Measurements from ENCODE around the gene SPC24.
"Not testable (repeated sequence)": the region's sequence is repeated elsewhere in the genome, so short reads cannot be mapped to it uniquely, and the experiment has no call there.

SPC24 gene

GRCh38 chr19:11181488-11181887 is 25.9 kb upstream of the SPC24 start:
- peaks cover 22% of the 10 kb centered on the region for H3K36me3 ChIP-seq (ENCODE audit: control insufficient read depth, insufficient read depth, low read length)
- H3K27me3 ChIP-seq (ENCODE audit: control insufficient read depth, insufficient read depth, low read length): no peaks in the 10 kb centered on the region
- H3K4me1 ChIP-seq (ENCODE audit: control insufficient read depth, insufficient read depth, low read length): peaks cover 15% of the 10 kb centered on the region
- peak overlapping the region; percentile 51 for H3K27ac ChIP-seq (ENCODE audit: low read depth, low read length)
- H3K9ac ChIP-seq (ENCODE audit: low read length): no peak overlapping the region
- no peak overlapping the region for H3K4me3 ChIP-seq (ENCODE audit: low read length)

GRCh38 chr19:11180975-11181374 is 25.4 kb upstream of the SPC24 start:
- H3K9ac ChIP-seq (ENCODE audit: low read length); H3K4me3 ChIP-seq (ENCODE audit: low read length); H3K27me3 ChIP-seq (ENCODE audit: control insufficient read depth, insufficient read depth, low read length): not testable (repeated sequence)
- peaks cover 15% of the 10 kb centered on the region for H3K4me1 ChIP-seq (ENCODE audit: control insufficient read depth, insufficient read depth, low read length)
- peaks cover 26% of the 10 kb centered on the region for H3K36me3 ChIP-seq (ENCODE audit: control insufficient read depth, insufficient read depth, low read length)
- H3K27ac ChIP-seq (ENCODE audit: low read depth, low read length): peak overlapping the region; percentile 51

- Histone ChIP-seq H3K36me3 (ENCODE audit: control insufficient read depth, insufficient read depth, low read length) (peaks cover 27% of the 10 kb centered on the region), H3K27me3 (ENCODE audit: control insufficient read depth, insufficient read depth, low read length) (no peaks in the 10 kb centered on the region), H3K27ac (ENCODE audit: low read depth, low read length) (peak overlapping the region; percentile 44), H3K4me1 (ENCODE audit: control insufficient read depth, insufficient read depth, low read length) (peaks cover 15% of the 10 kb centered on the region), H3K9ac (ENCODE audit: low read length) (no peak overlapping the region), H3K4me3 (ENCODE audit: low read length) (no peak overlapping the region)
Observed at GRCh38 chr19:11180346-11180745, 24.8 kb upstream of the SPC24 start.

GRCh38 chr19:11179716-11180297 is 24.2 kb upstream of the SPC24 start:
- Histone ChIP-seq H3K27ac (ENCODE audit: low read depth, low read length) (peak overlapping the region; percentile 44), H3K36me3 (ENCODE audit: control insufficient read depth, insufficient read depth, low read length) (peaks cover 26% of the 10 kb centered on the region)

GRCh38 chr19:11179145-11179465 is 23.5 kb upstream of the SPC24 start:
- H3K9ac ChIP-seq (ENCODE audit: low read length); H3K27me3 ChIP-seq (ENCODE audit: control insufficient read depth, insufficient read depth, low read length); H3K4me3 ChIP-seq (ENCODE audit: low read length): not testable (repeated sequence)
- H3K4me1 ChIP-seq (ENCODE audit: control insufficient read depth, insufficient read depth, low read length): peaks cover 11% of the 10 kb centered on the region
- H3K36me3 ChIP-seq (ENCODE audit: control insufficient read depth, insufficient read depth, low read length): peaks cover 30% of the 10 kb centered on the region
- H3K27ac ChIP-seq (ENCODE audit: low read depth, low read length): peak overlapping the region; percentile 29

More at GRCh38 chr19:11179716-11180297, 24.2 kb upstream of the SPC24 start:
- no peaks in the 10 kb centered on the region for H3K27me3 ChIP-seq (ENCODE audit: control insufficient read depth, insufficient read depth, low read length)
- peaks cover 13% of the 10 kb centered on the region for H3K4me1 ChIP-seq (ENCODE audit: control insufficient read depth, insufficient read depth, low read length)
- no peak overlapping the region for H3K4me3 ChIP-seq (ENCODE audit: low read length)
- H3K9ac ChIP-seq (ENCODE audit: low read length): no peak overlapping the region

- Histone ChIP-seq H3K27ac (ENCODE audit: low read depth, low read length) (peak overlapping the region; percentile 29), H3K4me1 (ENCODE audit: control insufficient read depth, insufficient read depth, low read length) (peaks cover 11% of the 10 kb centered on the region)
Observed at GRCh38 chr19:11177592-11177991, 22.0 kb upstream of the SPC24 start.

GRCh38 chr19:11176466-11177193 is 21.0 kb upstream of the SPC24 start:
- peaks cover 11% of the 10 kb centered on the region for H3K4me1 ChIP-seq (ENCODE audit: control insufficient read depth, insufficient read depth, low read length)
- peaks cover 40% of the 10 kb centered on the region for H3K36me3 ChIP-seq (ENCODE audit: control insufficient read depth, insufficient read depth, low read length)
- H3K4me3 ChIP-seq (ENCODE audit: low read length): no peak overlapping the region
- H3K27me3 ChIP-seq (ENCODE audit: control insufficient read depth, insufficient read depth, low read length): no peaks in the 10 kb centered on the region
- no peak overlapping the region for H3K9ac ChIP-seq (ENCODE audit: low read length)
- H3K27ac ChIP-seq (ENCODE audit: low read depth, low read length): peak overlapping the region; percentile 30

More at GRCh38 chr19:11177592-11177991, 22.0 kb upstream of the SPC24 start:
- H3K27me3 ChIP-seq (ENCODE audit: control insufficient read depth, insufficient read depth, low read length): no peaks in the 10 kb centered on the region
- no peak overlapping the region for H3K4me3 ChIP-seq (ENCODE audit: low read length)
- H3K36me3 ChIP-seq (ENCODE audit: control insufficient read depth, insufficient read depth, low read length): peaks cover 36% of the 10 kb centered on the region
- no peak overlapping the region for H3K9ac ChIP-seq (ENCODE audit: low read length)

- H3K27ac ChIP-seq (ENCODE audit: low read depth, low read length): no peak overlapping the region
- H3K9ac ChIP-seq (ENCODE audit: low read length): no peak overlapping the region
- H3K36me3 ChIP-seq (ENCODE audit: control insufficient read depth, insufficient read depth, low read length): peaks cover 40% of the 10 kb centered on the region
- H3K27me3 ChIP-seq (ENCODE audit: control insufficient read depth, insufficient read depth, low read length): no peaks in the 10 kb centered on the region
- H3K4me1 ChIP-seq (ENCODE audit: control insufficient read depth, insufficient read depth, low read length): peaks cover 11% of the 10 kb centered on the region
- no peak overlapping the region for H3K4me3 ChIP-seq (ENCODE audit: low read length)
Observed at GRCh38 chr19:11175920-11176319, 20.3 kb upstream of the SPC24 start.

- Histone ChIP-seq H3K9ac (ENCODE audit: low read length) (no peak overlapping the region), H3K36me3 (ENCODE audit: control insufficient read depth, insufficient read depth, low read length) (peaks cover 44% of the 10 kb centered on the region), H3K27ac (ENCODE audit: low read depth, low read length) (no peak overlapping the region), H3K4me1 (ENCODE audit: control insufficient read depth, insufficient read depth, low read length) (peaks cover 3% of the 10 kb centered on the region), H3K27me3 (ENCODE audit: control insufficient read depth, insufficient read depth, low read length) (no peaks in the 10 kb centered on the region), H3K4me3 (ENCODE audit: low read length) (no peak overlapping the region)
Observed at GRCh38 chr19:11174336-11174735, 18.8 kb upstream of the SPC24 start.

GRCh38 chr19:11173516-11174155 is 18.1 kb upstream of the SPC24 start:
- Histone ChIP-seq H3K36me3 (ENCODE audit: control insufficient read depth, insufficient read depth, low read length) (peaks cover 47% of the 10 kb centered on the region), H3K4me3 (ENCODE audit: low read length) (no peak overlapping the region), H3K4me1 (ENCODE audit: control insufficient read depth, insufficient read depth, low read length) (peaks cover under 1% of the 10 kb centered on the region), H3K9ac (ENCODE audit: low read length) (no peak overlapping the region), H3K27me3 (ENCODE audit: control insufficient read depth, insufficient read depth, low read length) (no peaks in the 10 kb centered on the region), H3K27ac (ENCODE audit: low read depth, low read length) (no peak overlapping the region)

- Histone ChIP-seq H3K27ac (ENCODE audit: low read depth, low read length) (no peak overlapping the region), H3K36me3 (ENCODE audit: control insufficient read depth, insufficient read depth, low read length) (peaks cover 44% of the 10 kb centered on the region), H3K27me3 (ENCODE audit: control insufficient read depth, insufficient read depth, low read length) (no peaks in the 10 kb centered on the region)
Observed at GRCh38 chr19:11172576-11172975, 17.0 kb upstream of the SPC24 start.

GRCh38 chr19:11171144-11171543 is 15.6 kb upstream of the SPC24 start:
- no peak overlapping the region for H3K9ac ChIP-seq (ENCODE audit: low read length)
- H3K27me3 ChIP-seq (ENCODE audit: control insufficient read depth, insufficient read depth, low read length): no peaks in the 10 kb centered on the region
- peaks cover 7% of the 10 kb centered on the region for H3K4me1 ChIP-seq (ENCODE audit: control insufficient read depth, insufficient read depth, low read length)
- H3K27ac ChIP-seq (ENCODE audit: low read depth, low read length): no peak overlapping the region
- H3K4me3 ChIP-seq (ENCODE audit: low read length): no peak overlapping the region
- H3K36me3 ChIP-seq (ENCODE audit: control insufficient read depth, insufficient read depth, low read length): peaks cover 38% of the 10 kb centered on the region

More at GRCh38 chr19:11172576-11172975, 17.0 kb upstream of the SPC24 start:
- Histone ChIP-seq H3K4me1 (ENCODE audit: control insufficient read depth, insufficient read depth, low read length) (no peaks in the 10 kb centered on the region), H3K9ac (ENCODE audit: low read length) (no peak overlapping the region), H3K4me3 (ENCODE audit: low read length) (no peak overlapping the region)
